Progenitor cell of endocrine pancreas (in vitro differentiated cells): ENCODE results near the gene EEF1AKMT1. TPM values are rescaled to one million over a fixed set of nuclear protein-coding genes. Genes with fewer than 3 reads are reported as not detected.
"Not testable (repeated sequence)": the region's sequence is repeated elsewhere in the genome, so short reads cannot be mapped to it uniquely, and the experiment has no call there.

ENCODE experiments used
- DNase-seq: peaks from one replicate; pipeline ENCODE4 v3.0.0; 2021; ENCODE audit warnings: low spot score; ENCODE audit not compliant: unreplicated experiment
- H3K27ac Mint-ChIP-seq: 2 replicates; pipeline ENCODE4 v1.8.0; 2021; ENCODE audit warnings: mild to moderate bottlenecking, moderate library complexity, mixed read lengths
- H3K27me3 Mint-ChIP-seq: 2 replicates; pipeline ENCODE4 v1.8.0; 2021; ENCODE audit warnings: mixed read lengths
- H3K36me3 Mint-ChIP-seq: 2 replicates; pipeline ENCODE4 v1.8.0; 2022; ENCODE audit warnings: mixed read lengths; ENCODE audit not compliant: insufficient read depth
- H3K4me1 Mint-ChIP-seq: 2 replicates; pipeline ENCODE4 v1.8.0; 2021; ENCODE audit warnings: low read depth, mixed read lengths
- H3K4me3 Mint-ChIP-seq: 2 replicates; pipeline ENCODE4 v1.8.0; 2021; ENCODE audit warnings: low read depth, mild to moderate bottlenecking, moderate library complexity, mixed read lengths
- H3K9me3 Mint-ChIP-seq: 2 replicates; pipeline ENCODE4 v1.8.0; 2021; ENCODE audit warnings: low read depth, mixed read lengths
- total RNA-seq: library from RNA; stranded (reverse); gene quantifications from 2 replicates; pipeline ENCODE4 v1.2.1, GENCODE V29; 2021
- TF ChIP-seq, protein P1 (sequence below): fragments of 200-600 bp; sonication (generic); IDR thresholded peaks from one replicate; pipeline ENCODE4 v1.5.0; 2021; ENCODE audit warnings: antibody characterized with exemption, mild to moderate bottlenecking; ENCODE audit not compliant: unreplicated experiment

The EEF1AKMT1 gene
- total RNA-seq, 1 donor from 2014 or later: 12.9 TPM

DNA sequence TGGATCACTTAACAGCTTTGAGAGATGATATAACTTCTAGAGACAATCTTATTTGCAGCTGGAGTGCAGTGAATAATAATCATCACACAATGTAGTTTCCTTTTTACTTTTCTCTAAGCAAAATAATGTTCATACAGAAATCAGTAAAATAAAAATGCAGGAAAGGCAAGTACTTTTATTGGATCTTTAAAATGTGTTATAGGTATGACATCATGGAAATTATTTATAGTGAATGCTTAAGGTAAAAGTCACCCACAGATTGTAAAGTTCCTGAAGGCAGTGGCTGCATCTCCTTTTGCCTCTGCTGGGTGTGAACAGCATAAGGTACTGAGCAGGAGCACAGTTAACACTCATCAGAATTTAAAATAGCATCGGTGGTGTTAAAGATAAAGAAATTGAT is 87.6 kb downstream of the EEF1AKMT1 start:
- TF ChIP-seq, protein P1, sequence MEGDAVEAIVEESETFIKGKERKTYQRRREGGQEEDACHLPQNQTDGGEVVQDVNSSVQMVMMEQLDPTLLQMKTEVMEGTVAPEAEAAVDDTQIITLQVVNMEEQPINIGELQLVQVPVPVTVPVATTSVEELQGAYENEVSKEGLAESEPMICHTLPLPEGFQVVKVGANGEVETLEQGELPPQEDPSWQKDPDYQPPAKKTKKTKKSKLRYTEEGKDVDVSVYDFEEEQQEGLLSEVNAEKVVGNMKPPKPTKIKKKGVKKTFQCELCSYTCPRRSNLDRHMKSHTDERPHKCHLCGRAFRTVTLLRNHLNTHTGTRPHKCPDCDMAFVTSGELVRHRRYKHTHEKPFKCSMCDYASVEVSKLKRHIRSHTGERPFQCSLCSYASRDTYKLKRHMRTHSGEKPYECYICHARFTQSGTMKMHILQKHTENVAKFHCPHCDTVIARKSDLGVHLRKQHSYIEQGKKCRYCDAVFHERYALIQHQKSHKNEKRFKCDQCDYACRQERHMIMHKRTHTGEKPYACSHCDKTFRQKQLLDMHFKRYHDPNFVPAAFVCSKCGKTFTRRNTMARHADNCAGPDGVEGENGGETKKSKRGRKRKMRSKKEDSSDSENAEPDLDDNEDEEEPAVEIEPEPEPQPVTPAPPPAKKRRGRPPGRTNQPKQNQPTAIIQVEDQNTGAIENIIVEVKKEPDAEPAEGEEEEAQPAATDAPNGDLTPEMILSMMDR: no peak
- DNase-seq: no peak
- Mint-ChIP-seq H3K27me3 (no peaks in the 10 kb centered on the region), H3K36me3 (no peaks in the 10 kb centered on the region), H3K9me3 (no peaks in the 10 kb centered on the region), H3K4me1 (no peaks in the 10 kb centered on the region), H3K4me3 (no peak overlapping the region), H3K27ac (no peak overlapping the region)

DNA sequence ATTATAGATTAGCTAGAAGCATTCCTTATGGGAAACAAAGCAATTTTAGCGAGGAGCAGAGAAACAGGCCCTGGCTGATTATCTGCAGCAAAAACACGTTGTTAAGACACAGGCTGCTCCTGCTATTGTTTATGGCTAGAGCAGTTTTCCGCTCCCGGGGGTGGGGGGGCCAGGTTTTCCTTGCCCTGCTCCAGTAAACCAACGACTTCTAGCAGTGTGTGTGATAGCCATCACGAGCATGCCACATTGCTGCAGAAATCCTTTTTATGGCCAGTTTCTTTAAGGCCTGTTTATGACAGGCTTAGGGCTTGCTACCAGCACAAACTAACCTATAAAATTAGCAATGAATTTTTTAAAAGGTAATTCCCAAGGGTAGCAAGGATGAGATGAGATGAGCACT is 88.7 kb downstream of the EEF1AKMT1 start:
- Mint-ChIP-seq H3K36me3 (no peaks in the 10 kb centered on the region), H3K27me3 (no peaks in the 10 kb centered on the region), H3K4me3 (no peak overlapping the region), H3K4me1 (no peaks in the 10 kb centered on the region), H3K9me3 (no peaks in the 10 kb centered on the region), H3K27ac (no peak overlapping the region)
- TF ChIP-seq, protein P1: no peak
- no peak for DNase-seq

DNA sequence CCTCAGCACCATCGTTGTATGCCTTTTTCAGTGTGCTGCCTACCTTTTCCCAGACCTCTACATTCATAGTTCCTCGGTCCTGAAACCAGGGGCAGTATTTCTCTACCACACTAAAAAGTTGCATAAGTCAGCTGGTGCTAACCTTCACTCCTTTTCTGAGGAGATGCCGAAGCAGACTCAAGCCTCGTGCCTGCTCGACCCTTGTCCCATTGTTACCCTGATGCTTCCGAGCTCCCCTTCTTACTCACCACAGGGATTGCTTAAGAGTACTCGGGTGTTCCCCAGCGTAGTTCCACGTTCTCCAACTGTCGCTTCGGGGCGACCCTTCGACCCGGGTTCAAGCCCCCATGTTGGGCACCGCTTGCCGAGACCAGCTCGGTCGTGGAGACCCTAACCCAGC is 89.2 kb downstream of the EEF1AKMT1 start:
- Mint-ChIP-seq H3K27ac (no peak overlapping the region), H3K4me3 (no peak overlapping the region), H3K4me1 (peaks cover 4% of the 10 kb centered on the region), H3K9me3 (no peaks in the 10 kb centered on the region), H3K36me3 (no peaks in the 10 kb centered on the region), H3K27me3 (no peaks in the 10 kb centered on the region)
- TF ChIP-seq, protein P1: no peak
- no peak for DNase-seq

DNA sequence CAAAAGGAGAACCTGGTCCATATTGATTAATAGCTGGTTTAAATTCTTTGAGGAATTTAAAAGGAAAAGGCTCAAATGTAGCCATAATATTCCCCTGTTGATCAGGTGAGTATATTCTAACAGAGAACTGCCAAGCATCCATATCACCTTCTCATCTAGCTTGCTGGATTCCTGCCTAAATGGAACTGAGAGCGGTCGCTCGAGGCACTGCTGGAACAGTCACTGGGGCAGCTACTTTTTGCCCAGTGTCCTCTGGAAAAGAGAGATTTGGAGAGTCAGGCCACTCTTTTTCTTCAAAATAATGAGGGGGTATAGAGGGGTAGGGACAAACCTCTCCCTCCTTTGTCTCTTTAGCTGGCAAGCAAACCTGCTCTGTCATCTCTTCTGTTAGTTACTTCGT is 89.7 kb downstream of the EEF1AKMT1 start:
- Mint-ChIP-seq H3K4me3 (no peak overlapping the region), H3K27me3 (no peaks in the 10 kb centered on the region), H3K36me3 (no peaks in the 10 kb centered on the region), H3K4me1 (peaks cover 9% of the 10 kb centered on the region), H3K27ac (no peak overlapping the region), H3K9me3 (no peaks in the 10 kb centered on the region)
- no peak for DNase-seq
- TF ChIP-seq, protein P1: no peak

DNA sequence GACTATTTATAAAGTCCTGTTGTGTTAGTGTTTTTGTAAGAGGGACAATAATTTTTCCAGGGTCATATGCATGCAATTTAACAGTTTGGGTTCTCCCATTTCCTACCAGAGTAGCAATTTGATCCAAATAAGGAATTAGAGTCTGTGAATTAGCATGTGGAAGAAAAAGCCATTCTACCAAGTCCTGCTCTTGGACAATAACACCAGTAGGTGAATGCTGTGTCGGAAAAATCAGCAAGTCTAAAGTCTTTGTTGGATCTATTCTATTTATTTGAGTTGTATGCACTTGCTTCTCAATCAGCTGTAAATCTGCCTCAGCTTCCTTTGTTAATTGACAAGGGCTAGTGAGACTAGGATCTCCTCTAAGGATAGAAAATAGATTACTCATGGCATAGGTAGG is 91.7 kb downstream of the EEF1AKMT1 start:
- H3K4me3 Mint-ChIP-seq: no peak overlapping the region
- H3K9me3 Mint-ChIP-seq: no peaks in the 10 kb centered on the region
- H3K27ac Mint-ChIP-seq: no peak overlapping the region
- H3K4me1 Mint-ChIP-seq: peaks cover 18% of the 10 kb centered on the region
- TF ChIP-seq, protein P1: no peak
- DNase-seq: no peak
- H3K27me3 Mint-ChIP-seq: no peaks in the 10 kb centered on the region
- no peaks in the 10 kb centered on the region for H3K36me3 Mint-ChIP-seq

DNA sequence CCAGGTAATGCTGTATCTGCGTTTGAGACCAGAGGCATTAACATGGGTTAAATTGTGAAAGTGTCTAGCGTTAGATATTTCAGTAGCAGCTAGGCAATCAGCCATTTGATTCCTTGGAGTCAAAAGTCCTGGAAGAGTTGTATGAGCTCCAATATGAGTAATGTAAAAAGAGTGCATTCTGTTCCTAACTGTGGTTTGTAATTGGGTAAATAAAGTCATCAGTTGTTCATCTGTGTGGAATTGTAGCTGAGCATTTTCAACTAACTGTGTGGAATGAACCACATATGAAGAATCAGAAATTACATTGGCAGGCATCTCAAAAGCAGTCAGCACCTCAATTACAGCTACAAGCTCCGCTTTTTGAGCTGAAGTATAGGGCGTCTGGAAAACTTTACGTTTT is 92.3 kb downstream of the EEF1AKMT1 start:
- H3K27me3 Mint-ChIP-seq, DNase-seq, H3K27ac Mint-ChIP-seq, H3K36me3 Mint-ChIP-seq, H3K9me3 Mint-ChIP-seq, H3K4me3 Mint-ChIP-seq: not testable (repeated sequence)
- H3K4me1 Mint-ChIP-seq: peaks cover 18% of the 10 kb centered on the region
